Cortex of kidney (tissue), 1 donor: Measurements from ENCODE around the gene RYK.
"Not testable (repeated sequence)": the region's sequence is repeated elsewhere in the genome, so short reads cannot be mapped to it uniquely, and the experiment has no call there.

Source experiments
- DNase-seq: peaks from one replicate; lab custom pipeline; 2025; lab: John Stamatoyannopoulos, UW

Gene RYK

DNA sequence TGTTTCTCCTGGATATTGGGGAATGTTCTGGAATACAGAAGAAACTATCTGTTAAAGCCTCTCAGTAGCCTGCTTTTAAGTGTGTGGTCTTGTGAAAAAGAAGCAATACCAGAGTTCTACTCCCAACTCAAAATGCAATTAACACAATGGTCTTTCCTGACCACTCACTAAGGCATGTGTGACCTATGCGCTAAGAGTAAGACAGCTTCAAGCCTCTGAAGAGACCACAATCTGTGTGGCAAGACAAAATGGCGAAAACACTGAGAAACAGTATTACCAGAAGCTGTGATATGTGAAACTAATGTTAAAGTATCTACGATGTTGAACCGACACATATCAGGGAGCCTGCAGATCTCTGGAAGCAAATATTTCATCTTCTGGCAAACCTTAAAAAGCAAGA is 33.8 kb downstream of the RYK start:
- DNase-seq: no peak

DNA sequence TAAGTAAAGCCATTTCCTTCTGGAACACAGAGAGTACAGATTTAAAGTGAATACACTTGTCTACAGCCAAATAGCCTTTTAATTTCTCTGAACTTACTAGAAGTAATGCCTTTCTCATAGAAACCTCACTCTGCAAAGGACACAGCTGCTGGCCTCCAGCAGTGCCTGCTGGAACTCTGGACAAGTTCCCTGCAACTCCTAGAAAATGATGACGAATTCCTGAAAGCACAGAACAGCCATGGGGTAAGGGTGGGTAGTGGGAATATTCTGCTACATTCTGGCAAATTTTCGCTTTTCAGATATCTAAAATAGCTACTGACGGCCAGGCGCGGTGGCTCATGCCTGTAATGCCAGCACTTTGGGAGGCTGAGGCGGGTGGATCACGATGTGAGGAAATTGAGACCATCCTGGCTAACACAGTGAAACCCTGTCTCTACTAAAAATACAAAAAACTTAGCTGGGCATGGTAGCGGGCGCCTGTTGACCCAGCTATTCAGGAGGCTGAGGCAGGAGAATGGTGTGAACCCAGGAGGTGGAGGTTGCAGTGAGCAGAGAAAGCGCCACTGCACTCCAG is 34.4 kb downstream of the RYK start:
- no peak for DNase-seq

DNA sequence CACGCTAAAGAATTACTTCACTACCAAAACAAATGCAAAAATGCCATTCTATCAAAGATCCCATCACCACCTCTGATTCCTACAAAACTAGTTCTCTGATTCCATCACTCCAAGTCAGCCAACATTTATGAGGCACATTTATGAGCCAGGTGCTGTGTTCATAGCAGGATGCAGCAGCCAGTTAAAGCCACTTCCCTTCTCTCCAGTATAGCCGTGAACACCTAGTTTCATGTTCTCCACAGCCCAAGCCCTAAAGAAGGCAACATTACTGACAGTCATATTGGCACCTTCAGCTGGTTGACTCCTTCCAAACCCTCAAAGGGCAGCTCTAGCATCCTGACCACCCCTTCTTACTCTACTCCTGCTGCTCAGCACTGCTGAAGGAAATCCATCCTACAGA is 36.4 kb downstream of the RYK start:
- no peak for DNase-seq

DNA sequence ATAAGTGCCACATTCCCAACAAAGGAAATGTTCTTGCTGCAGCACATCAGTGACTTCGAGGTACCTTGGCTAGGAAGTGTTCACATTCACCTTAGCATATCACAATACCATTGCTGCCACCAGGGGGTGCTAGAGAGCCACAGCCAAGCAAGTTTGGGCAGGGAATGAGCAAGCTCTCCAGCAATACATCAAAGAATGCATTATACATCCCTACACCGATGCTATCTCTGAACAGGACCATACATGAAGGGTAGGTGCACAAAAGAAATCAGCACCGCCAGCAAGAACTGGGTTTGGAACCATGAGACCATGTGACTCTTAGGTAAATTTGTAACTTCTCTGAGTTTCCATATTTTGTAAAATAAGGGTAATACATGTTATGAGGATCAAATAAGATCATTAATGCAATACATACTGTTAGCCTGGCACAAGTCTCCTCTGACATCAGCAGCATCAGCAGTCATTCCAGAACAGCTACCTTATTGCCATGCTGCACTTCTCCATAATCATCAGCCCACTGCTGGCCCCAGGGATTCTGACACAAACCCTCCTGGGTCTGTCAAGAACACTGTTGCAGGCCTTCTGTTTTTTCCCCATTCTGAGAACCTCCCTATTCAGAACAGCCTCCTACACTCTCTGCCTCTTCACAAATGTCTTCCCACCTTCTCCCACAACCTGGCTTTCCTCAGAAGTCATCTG is 37.5 kb downstream of the RYK start:
- no peak for DNase-seq

DNA sequence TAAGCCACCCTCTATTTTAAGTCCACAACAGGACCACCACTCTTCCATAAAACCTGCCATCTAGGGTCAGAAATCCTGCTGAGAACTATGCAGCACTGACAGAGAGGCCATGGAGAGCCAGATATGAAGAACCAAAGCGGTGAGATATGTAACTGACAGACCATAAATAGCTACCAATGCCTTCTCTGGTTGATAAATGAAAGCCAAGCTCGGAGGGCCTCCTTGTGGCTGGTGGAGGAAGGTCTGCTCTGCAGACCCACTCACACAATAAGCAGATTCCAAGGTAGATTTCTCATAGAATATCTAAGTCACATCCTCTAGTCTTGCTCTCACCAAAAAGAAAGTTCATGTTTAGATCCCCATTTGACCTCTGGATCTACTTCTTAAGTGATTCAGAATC is 38.9 kb downstream of the RYK start:
- no peak for DNase-seq

DNA sequence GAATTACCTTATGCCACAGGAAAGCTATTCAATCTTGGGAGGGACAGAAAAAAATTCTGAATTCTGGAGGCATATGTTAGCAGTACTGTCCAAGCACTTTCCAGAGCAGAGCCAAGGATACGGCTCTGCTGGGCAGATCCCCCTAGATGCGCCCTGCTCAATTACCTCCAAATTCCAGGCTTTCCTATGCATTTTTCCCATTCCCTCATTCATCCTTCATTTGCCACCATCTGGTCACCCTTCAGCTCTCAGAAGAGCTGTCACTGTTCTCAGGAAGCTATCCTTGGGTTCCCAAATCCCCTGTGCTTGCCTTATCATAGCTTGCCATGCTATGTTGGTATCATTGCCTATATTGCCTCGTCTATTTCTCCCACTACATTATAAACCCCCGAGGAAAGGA is 45.2 kb downstream of the RYK start:
- no peak for DNase-seq

DNA sequence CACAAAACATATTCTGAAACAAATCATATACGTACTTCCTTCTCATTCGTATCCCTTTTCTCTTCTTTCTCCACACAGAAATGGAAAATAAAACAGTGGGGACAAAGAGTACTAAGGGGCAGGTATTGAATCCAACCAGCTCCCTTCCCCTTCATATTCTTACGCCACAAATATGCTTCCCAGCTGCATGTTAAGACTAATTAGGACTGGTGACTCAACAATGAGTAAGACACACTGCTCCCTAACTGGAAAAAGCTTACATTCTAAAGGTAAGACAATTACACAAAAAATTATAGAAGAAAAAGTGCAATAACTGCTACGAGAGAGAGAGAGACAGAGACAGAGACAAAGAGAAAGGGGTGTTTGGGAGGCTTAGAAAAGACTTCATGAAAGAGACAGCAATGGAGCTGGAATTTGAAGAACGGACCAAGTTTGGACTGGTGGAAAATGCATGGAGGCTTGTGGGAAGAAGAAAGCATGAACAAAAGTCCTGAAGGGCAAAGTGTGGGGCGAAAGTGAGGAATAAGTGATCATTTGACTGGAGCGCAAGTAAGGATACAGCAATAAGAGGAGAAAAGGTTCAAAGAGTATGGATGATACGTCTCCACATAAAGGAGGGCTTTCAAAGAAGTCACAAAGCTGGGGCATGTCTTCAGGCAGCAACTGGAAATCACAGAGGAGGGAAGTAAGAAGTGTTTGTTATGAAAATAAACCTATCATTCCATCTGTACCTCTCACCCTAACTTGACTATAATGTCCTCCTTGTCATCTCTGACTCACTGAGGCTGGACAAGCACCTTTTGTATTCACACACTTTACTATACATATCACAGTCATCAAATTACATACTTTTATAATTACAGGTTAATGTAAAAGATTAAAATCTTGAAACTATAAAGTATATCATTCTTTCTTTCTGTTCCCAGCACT is 49.2 kb downstream of the RYK start:
- no peak for DNase-seq

DNA sequence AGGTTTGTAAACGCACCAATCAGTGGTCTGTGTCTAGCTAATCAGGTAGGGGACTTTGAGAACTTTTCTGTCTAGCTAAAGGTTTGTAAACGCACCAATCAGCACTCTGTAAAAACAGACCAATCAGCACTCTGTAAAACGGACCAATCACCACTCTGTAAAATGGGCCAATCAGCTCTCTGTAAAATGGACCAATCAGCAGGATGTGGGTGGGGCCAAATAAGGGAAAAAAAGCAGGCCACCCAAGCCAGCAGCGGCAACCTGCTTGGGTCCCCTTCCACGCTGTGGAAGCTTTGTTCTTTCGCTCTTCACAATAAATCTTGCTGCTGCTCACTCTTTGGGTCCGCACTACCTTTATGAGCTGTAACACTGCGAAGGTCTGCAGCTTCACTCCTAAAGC is 50.8 kb downstream of the RYK start:
- not testable (repeated sequence) for DNase-seq

DNA sequence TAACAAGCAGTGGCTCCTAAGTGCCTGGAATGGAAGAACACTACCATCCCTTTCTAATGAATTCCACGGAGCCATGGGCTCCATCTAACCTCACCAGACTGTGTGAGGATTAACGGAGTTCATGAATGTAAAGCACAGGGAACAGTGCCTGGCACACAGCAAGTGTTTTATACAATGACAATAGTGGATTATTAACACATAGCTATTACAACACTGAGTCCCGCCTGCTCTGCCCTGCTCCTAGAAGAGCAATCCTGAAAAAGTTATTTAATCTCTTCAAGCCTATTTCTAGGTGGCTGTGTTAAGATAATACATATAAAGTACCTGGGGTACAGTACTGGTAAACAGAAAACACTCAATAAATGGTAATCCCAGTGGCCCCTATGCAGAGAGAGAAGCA is 51.4 kb downstream of the RYK start:
- DNase-seq: no peak

DNA sequence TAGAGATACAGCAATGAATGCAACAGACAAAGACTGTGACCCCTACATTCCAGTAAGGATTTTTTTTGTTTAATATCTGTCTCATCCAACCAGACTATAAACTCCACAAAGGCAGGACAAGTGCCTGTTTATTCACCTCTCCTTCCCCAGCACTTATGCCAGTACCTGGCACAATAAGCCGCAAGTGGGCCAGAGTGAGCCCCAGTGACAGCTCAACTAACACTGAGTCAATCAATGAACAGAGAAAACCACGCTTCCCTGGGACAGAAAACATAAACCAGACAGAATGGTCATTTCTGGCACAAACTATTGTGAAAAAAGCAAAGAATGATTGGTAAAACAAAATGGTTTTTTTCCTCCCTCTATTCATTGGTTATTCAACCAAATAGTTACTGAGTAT is 52.2 kb downstream of the RYK start:
- DNase-seq: no peak

DNA sequence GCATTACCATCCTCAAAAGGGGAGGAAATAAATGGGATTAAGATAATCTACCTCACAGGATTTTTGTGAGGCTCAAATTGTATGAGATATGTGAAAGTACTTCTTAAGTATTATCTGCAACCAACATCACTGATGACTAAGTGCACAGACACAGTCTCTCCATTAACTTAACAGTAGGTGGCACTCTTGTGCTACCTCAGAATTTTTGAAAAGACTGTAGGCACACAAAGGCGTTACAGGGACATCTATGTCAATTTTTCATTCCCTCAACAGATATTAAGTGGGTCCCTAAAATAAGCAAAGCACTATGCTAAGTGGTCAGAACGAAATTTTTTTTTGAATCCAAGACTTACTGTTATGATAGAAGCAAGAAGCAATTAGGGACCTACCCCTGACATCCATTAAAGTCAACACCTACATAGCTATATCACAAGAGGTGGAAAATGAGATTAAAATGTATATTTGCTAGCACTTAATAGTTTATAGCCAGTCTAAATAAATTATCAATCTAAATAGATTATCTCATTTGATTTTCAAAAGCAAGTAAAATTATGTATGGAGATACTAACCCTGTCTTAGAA is 52.9 kb downstream of the RYK start:
- no peak for DNase-seq

DNA sequence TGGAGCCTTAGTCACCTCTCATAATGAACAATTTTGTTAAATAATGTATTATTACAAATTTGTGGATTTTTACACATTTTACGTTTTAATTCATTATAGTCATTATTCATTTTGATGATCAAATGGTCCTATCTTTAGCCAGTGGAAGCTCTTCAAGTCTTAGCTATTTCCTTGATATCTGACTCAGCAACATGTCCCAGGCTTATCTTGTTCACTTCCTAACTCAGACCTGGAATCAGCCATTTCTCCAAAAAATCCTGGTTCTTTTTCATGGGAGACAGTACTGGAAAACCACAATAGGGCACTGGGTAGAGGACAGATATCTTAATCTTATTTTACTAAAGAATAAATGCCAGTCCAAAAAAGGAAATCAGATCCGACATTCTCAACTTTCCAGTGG is 56.4 kb downstream of the RYK start:
- no peak for DNase-seq

DNA sequence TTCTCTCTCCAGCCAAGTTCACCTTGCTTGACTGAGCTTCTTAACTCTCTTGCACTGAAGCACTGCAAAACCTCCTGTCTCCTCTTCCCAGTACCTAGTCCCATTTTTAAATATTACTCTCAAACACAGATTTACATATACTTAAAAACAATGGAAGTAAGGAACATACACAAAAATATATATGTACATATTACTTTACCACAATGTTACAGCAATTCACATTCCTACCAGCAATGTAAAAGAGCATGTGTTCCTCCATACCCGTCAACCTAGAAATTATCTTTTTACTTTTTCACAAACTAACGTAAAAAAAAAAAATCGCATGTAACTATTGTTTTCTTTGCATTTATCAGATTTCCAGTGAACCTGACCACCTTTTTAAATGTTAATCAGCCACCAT is 60.4 kb downstream of the RYK start:
- no peak for DNase-seq

DNA sequence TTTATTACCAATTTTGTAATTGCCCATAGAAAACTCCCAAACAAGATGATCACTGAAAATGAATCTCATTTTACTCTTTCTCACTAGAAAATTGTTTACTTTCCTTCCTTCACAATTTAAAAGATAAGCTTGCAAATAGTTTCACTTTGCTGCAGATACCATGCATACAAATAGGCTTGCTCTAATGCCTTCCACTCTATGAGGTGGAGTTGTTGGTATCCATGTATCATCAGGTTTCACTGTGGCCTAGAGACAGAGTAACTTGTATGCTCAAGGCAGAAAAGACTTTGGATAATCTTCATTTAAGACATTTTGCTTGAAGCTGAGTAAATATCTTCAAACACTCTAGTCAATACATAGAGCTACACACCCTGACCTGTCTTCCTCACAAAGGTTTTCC is 60.8 kb downstream of the RYK start:
- DNase-seq: no peak

DNA sequence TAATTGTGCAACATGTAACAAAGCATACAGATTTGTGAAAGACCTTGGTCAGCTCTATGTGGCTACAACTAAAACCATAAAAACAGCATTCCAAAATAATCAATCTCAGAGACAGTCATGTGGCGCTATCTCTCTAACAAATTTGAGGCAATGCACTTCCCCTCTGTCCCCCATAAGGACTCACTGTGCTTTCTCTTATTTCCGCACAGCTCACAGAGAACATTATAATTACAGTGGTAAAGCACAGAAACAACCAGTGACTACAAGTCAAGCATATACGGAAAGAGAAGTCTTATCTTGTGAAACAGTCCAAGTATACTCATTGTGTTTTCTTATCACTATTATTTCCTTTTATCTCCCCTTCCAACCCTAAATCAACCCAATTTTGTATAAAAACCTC is 64.3 kb downstream of the RYK start:
- DNase-seq: no peak

DNA sequence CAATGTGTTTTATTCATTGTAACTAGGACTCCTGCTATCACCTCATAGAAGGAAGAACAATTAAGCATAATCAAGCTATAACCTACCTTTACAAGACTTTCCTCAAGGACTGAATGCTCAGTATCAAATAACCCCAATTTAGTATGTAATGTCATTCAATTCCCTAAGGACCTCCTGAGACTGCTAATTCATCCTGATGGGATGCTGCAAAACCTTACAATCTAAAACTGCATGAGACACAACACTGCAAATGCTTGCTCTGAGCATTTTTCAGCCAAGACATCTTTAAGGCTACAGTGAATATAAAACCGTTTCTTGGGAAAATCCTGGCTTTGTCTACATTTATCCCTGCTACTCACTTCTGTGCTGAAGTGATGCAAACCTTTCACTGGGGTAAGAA is 69.9 kb downstream of the RYK start:
- no peak for DNase-seq

DNA sequence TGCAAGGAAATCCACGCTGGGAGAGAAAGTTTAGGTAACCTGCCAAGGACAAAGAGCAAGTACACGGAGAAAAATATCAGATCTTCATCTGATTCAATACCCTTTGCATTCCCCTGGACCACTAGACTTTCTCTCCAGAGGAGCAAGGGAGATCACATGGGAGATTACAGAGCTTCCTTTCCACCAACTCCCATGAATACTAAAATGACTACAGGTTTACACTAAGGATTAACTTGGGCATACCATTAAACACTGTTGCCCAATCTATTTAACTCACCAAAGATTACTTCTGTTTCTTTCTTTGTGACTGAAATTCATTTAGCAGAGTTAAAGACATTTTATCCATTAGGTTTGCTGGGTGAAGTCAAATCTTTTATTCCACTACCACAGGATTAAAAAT is 71.2 kb downstream of the RYK start:
- no peak for DNase-seq

DNA sequence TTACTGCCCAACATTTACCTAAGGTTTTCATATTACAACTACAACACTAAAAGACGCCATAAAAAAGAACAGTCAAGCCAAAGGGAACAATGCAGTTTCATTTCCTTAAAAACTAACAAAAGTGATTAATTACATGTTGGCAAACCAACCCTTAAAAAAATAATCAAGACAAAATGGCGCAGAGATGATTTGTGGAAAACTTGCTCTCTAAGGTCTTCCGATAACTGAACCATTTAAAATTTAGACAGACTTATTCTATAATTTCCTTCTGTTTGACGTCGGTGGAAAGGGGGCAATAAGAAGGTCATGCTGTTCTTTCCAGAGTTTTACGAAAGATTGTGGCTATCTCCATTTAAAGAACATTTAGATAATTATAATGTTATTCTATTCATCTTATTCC is 87.6 kb downstream of the RYK start:
- no peak for DNase-seq

DNA sequence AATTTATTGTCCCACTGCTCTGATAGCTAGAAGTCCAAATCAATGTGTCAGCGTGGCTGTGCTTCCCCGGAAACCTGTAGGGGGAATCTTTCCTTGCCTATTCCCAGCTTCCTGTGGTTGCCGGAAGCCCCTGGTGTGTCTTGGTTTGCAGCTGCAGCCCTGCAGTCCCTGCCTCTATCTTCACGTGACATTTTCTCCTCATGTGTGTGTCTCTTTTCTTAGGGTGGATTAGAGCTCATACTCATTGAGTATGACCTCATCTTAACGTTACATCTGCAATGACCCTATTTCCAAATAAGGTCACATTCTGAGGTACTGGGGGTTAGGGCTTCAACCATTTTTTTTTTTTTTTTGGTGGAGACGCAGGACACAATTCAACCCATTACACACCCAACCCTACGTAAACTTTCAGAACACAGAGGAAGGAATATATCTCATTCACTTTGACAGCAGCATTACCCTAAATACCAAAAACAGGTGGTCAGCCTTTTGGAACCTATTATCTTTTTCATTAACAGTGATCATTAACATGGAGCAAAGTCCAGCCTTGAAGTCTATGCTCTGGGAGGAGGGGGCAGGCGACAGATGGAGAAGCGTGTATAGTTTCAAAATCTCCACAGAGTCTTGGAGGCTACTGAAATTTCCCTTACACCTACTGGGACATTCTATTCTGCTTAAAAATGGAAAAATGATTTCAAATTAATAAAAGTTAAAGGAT is 88.6 kb downstream of the RYK start:
- DNase-seq: no peak

DNA sequence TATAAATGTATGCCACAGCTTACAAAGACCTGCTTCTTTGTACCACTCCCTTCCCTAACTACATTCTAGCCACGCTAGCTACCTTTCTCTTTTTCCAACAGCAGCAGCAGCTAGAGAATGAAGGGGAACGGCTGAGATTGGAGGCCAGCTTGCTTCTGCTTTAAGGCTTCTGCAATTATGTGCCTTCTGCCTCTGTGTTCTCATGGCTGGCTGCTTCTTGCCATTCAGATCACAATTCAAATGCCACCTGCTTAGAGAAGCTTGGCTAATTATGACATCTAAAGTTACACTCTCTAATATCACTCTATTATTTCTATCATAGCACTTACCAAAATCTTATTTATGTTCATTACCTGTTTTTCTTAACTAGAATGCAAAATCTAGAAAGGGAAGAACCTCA is 95.2 kb downstream of the RYK start:
- no peak for DNase-seq

DNA sequence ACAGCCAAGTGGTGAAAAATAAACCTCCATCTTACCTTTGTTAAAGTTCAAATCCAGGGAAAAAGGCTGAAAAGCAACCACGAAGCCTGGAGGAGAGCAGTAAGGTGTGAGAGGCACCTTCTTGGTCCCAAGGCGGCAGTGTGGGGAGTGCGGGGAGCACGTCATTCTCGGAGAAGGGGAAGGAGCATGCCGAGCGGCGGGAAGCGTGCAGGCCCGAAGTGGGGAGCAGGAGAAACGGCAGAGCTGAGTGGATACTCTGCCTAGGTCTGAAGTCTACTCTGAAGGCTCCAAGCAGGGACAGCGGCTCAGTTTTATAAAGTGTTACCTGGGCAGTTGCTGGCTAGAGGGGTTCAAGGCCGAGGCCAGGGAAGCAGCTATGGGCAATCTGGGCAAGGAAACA is 96.9 kb downstream of the RYK start:
- no peak for DNase-seq

DNA sequence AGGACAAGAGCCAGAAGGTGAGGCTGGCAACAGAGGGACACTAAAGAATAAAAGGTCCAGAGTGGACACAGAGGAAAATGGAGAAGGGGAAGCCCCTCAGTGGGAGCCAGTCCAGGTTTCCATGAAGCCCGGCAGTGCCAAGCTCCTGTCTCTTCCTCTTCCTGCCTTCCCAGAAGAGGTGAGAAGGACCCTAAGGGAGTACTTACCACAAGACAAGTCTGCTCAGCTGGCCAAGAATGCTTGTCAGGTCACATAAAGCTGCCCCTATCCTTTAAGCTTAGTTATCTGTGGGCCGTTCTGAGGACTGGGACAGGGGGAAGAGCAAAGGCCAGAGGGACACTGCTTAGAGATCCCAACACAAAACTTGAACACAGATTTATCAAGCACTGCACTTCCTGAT is 100.2 kb downstream of the RYK start:
- no peak for DNase-seq
